Measurements from ENCODE around the gene SLC25A43.
"Not testable (repeated sequence)": the region's sequence is repeated elsewhere in the genome, so short reads cannot be mapped to it uniquely, and the experiment has no call there.

Gene SLC25A43

GRCh38 chrX:119488749-119489148 is 89.6 kb downstream of the SLC25A43 start:
- no peak overlapping the region for H3K4me3 ChIP-seq (ENCODE audit: low read depth, low read length)
- no peak for DNase-seq (ENCODE audit: low read depth)
- TF ChIP-seq, protein P1, sequence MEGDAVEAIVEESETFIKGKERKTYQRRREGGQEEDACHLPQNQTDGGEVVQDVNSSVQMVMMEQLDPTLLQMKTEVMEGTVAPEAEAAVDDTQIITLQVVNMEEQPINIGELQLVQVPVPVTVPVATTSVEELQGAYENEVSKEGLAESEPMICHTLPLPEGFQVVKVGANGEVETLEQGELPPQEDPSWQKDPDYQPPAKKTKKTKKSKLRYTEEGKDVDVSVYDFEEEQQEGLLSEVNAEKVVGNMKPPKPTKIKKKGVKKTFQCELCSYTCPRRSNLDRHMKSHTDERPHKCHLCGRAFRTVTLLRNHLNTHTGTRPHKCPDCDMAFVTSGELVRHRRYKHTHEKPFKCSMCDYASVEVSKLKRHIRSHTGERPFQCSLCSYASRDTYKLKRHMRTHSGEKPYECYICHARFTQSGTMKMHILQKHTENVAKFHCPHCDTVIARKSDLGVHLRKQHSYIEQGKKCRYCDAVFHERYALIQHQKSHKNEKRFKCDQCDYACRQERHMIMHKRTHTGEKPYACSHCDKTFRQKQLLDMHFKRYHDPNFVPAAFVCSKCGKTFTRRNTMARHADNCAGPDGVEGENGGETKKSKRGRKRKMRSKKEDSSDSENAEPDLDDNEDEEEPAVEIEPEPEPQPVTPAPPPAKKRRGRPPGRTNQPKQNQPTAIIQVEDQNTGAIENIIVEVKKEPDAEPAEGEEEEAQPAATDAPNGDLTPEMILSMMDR (IDR thresholded peaks at IDR 0.05; ENCODE audit: control insufficient read depth, extremely low read depth, insufficient read depth), result peak; percentile 55

- DNase-seq (ENCODE audit: low read depth), result no peak
- TF ChIP-seq, protein P1 (IDR thresholded peaks at IDR 0.05; ENCODE audit: control insufficient read depth, extremely low read depth, insufficient read depth), result no peak
- H3K4me3 ChIP-seq (ENCODE audit: low read depth, low read length), result no peak overlapping the region
Measured at GRCh38 chrX:119489212-119490074, 90.3 kb downstream of the SLC25A43 start.

DNA sequence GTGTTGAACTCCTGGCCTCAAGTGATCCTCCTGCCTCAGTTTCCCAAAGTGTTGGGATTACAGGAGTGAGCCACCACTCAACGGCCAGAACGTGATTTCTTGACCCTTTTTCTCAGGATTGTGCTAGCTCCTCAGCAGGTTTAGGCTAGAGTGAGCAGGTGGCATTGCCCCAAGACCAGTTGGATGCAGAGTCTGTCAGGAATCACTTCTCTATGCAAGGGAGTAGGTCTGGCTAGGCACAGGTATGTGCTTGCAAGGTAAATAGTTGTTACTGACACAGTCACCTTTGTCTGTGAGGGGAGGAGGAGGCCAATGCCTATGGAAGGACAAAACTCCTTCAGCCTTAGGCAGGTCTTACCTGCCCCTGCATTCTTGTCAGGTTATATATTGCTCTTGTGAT is 93.3 kb downstream of the SLC25A43 start:
- DNase-seq (ENCODE audit: low read depth), result no peak
- TF ChIP-seq, protein P1 (IDR thresholded peaks at IDR 0.05; ENCODE audit: control insufficient read depth, extremely low read depth, insufficient read depth), result no peak
- H3K4me3 ChIP-seq (ENCODE audit: low read depth, low read length), result no peak overlapping the region

GRCh38 chrX:119493851-119494495 is 94.8 kb downstream of the SLC25A43 start:
- not testable (repeated sequence) for DNase-seq (ENCODE audit: low read depth); H3K4me3 ChIP-seq (ENCODE audit: low read depth, low read length)

- no peak for DNase-seq (ENCODE audit: low read depth)
- H3K4me3 ChIP-seq (ENCODE audit: low read depth, low read length), result no peak overlapping the region
- TF ChIP-seq, protein P1 (IDR thresholded peaks at IDR 0.05; ENCODE audit: control insufficient read depth, extremely low read depth, insufficient read depth), result no peak
Measured at GRCh38 chrX:119495734-119496726, 96.9 kb downstream of the SLC25A43 start.

GRCh38 chrX:119497185-119497584 is 98.0 kb downstream of the SLC25A43 start:
- no peak overlapping the region for H3K4me3 ChIP-seq (ENCODE audit: low read depth, low read length)
- DNase-seq (ENCODE audit: low read depth), result no peak
- TF ChIP-seq, protein P1 (IDR thresholded peaks at IDR 0.05; ENCODE audit: control insufficient read depth, extremely low read depth, insufficient read depth), result no peak
